GM21447 (cell line): ENCODE data around the gene IGHMBP2.
A peak's percentile ranks its signal among the peaks of the same experiment; 100 is the strongest.
"Not testable (repeated sequence)": the region's sequence is repeated elsewhere in the genome, so short reads cannot be mapped to it uniquely, and the experiment has no call there.

Experiments used
- ATAC-seq: cut with Tn5 transposase; IDR thresholded peaks from one replicate; pipeline ENCODE4 v1.9.1; 2021; ENCODE audit not compliant: unreplicated experiment

The IGHMBP2 gene

DNA sequence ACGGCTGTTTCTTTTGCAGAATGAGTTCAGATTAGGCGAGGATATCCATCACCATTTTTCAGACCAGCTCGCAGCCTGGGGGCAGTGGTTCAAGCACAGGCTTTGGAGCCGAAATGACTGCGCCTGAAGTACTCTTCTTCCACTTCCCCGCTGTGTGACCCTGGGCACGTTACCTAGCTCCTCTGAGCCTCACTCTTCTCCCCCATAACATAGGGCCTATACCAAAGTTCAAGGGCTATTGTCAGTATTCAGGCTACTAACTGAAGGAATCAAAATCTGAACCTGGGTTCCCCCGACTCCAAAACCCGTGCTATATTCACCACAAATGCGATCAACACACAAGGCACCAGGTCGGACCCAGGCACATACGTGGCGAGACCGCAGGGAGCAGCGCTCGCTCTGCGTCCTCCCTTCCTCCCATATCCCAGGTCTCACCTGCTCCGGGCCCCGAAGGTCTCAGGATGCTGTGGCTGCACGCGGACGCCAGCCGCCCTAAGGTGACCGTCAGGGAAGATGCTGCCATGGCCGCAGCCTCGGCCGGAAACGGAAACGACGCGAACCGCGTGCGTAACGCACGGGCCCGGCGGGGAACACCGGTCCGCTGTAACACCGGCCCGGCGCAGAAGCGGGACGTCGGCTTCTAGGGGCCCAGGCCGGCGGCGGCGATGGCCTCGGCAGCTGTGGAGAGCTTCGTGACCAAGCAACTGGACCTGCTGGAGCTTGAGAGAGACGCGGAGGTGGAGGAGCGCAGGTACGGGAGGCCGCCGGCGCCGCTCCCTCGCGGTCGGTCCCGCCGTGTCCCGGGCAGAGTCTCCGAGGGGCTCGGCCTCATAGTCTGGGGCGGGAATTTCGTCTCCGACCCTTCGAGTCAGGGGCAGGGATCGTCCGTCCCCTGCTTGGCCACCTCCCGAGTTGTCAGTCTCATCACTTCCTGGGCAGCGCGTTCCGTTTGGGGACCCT lies at the start of gene IGHMBP2, which contains the start of gene MRPL21:
Gene IGHMBP2, plus strand, starts transcription at position 604 of the 960 bp plus-strand sequence. Its CDS starts 62 bp downstream, at position 666.
Gene MRPL21, minus strand, starts transcription at position 545 of the 960 bp plus-strand sequence. Its CDS starts 22 bp downstream, at position 523.
- peak; percentile 89 for ATAC-seq

DNA sequence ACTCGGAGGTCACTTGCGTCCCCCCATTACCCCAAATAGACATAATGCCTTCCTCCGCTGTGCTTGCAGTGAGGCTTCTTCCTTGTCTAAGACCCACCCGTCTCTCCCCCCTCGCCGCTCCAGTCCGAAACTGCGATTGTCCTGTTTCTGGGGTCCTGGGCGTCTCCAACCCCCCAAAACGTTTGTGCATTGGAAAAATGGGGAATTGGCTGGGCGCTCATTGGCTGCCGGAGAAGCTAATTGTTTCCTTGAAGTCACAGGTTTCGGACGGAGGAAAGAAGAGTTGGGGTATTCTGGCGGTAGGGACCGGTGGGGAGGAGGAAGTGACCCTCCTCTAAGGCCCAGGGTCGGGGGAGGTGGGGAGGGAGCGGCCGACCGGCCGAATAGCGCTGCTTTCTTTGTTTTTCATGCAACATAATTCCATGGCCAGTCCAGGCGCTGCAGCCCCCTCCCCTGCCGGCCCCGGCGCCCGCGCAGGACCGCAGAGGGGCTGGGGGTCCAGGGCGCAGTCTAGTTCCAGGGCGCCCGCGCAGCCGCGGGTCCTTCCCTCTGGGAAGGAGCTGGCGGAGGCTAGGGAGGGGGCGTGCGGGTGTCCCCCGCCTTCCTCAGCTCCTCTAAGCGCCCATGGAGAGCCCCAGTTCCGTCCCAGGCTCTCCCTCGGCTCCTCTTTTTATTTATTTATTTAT lies 49.3 kb upstream of the IGHMBP2 start:
- no peak for ATAC-seq

DNA sequence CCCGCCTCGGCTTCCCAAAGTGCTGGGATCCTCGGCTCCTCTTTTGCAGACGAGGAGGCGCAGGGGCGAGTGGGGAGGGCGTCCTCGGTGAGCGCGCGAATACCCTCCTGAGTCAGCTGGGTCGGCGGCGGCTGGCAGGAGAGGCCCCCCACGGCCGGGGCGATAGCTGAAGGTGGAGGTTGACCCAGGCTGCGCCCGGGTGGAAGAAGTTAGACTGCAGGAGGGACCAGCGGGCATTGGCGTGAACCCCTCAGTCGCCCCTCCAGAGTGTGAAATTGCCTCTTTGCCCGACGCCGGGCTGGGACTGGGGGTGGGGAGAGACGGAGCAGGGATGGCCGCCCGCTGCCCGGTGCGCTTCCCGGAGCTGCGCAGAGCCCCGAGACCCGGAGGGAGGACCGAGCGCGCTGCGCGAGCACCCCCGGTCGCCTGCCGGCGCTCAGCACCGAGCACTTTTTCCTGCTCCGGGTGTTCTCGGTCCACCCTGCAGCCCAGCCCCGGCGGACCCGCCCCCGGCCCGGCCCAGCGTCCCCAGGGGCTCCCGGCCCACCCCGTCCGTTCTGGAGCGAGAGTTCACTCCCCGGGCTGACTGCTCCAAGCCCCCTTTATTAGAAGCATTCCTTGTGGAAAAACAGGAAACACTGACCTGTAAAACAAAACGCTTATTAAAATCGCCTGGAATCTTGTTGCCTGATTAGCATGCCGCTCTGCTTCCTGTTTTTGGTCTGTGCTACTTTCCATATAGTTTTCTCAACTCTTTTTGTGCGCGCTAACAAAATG lies 48.3 kb upstream of the IGHMBP2 start:
- ATAC-seq: no peak

DNA sequence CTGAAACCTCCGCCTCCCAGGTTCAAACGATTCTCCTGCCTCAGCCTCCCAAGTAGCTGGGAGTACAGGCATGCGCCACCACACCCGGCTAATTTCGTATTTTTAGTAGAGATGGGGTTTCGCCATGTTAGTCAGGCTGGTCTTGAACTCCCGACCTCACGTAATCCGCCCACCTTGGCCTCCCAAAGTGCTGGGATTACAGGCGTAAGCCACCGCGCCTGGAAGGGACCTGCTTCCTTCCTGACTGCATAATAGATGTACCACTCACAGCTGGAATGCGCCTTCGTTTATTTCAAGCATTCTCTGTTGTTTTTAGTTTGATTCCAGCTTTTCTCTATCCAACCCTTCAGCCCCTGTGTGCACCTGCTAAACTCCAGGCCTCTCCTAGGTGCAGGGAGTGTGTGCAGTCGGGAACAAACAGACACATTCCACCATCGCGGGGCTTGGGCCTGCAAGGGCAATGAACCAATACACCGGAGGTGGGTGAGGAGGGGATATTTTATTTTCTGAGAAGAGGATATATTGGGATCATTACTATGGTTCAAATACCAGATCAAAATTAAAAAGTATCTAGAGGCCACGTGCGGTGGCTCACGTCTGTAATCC lies 47.2 kb upstream of the IGHMBP2 start:
- not testable (repeated sequence) for ATAC-seq

DNA sequence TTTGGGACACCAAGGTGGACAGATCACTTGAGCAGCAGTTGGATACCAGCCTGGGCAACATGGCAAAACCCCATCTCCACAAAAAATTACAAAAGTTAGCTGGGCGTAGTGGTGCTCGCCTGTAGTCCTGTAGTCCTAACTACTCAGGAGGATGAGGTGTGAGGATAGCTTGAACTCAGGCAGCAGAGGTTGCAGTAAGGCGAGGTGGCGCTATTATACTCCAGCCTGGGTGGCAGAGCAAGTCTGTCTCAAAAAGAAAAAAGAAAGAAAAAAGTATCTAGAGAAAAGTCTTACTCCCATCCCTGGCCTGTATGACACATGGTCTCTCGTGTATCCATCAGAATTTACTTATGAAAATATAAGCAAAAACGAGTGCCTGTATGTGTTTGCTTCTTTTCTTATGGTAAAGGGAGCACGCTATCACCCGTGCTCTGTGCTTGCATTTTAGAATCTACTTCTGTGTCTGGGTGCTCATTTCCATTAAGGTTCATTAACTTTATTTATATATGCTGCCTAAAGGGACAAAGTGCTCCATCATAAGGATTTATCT lies 46.6 kb upstream of the IGHMBP2 start:
- no peak for ATAC-seq

DNA sequence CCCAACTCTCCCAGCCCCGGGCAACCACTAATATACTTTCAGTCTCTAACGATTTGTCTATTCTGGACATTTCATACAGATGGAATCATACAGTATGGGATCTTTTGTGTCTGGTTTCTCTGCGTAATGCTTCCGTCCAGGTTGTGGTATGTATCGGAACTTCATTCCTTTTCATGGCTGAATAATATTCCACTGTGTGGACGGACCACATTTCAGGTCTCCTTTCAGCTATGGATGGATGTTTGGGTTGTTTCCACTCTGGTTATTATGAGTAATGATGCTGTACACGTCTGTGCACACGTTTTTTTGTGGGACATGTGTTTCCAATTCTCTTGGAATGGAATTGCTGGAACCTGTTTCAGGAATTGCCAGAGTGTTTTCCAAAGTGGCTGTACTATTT lies 44.6 kb upstream of the IGHMBP2 start:
- no peak for ATAC-seq

DNA sequence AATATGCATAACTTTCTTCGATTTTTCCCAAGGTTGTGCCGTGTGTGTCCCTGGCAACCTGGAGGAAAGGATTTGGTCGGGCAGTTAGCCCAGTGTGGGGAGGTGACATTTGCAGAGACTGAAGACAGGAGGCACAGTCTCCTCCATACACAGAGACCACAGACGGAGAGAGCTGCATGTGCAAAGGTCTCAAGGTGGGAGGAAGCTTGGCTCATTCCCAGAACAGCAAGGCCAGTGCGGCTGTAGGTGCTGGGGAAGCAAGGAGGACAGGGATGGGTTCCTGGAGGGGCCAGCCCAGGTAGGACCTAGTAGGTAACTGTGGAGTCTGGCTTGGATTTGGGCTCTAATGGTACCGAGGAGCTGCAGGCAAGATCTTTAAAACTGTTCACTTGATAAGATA lies 41.3 kb upstream of the IGHMBP2 start:
- no peak for ATAC-seq

DNA sequence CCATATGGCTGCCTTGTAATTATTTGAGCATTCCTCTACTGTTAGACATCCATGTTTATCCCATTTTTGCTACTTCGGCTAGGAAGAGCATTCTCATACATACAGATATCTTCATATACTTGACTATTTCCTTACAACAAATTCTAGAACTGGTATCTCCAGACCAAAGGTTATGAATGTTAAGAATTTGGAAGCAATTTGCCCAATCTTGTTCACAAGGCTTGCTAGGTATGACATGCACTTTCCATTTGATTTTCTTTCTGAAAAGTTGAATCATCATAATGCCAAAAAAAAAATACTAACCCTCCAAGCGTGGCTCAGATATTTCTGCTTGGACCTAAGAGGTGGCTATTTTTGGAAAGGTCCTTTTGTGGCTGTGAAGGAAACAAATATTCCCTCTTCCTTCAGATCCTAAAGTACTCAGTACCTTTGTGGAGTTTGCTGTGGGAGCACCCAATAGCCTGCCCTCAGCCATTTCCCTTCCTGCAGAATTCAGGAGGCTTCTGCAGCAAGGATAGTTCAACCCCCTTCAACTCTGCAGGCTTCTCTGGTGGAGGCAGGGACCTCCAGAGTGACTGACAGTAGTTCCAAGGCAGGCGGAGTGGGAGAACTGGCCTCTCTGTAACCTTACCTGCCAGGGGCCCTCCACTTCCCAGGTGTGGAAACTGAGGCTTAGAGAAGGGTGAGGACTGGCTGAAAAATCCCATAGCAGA lies 40.0 kb upstream of the IGHMBP2 start:
- ATAC-seq: no peak

DNA sequence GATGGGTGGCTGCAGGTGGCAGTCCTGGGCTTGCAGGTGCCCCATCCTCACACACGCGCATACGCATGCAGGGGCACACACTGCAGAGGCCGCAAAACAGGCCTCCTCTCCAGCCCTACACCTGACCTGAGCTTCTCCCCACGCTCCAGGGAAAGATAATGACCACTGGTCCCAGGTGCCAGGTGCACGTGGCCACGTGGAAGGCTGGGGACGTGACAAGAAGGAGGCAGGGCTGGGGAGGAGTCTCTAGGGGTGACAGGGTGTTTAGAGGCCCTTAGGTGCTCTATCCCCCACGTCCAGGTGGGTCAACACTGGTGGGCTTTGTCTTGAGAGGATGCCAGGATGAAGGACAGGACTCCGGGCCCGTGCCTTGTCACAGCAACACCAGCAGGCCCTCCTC lies 38.5 kb upstream of the IGHMBP2 start:
- no peak for ATAC-seq

DNA sequence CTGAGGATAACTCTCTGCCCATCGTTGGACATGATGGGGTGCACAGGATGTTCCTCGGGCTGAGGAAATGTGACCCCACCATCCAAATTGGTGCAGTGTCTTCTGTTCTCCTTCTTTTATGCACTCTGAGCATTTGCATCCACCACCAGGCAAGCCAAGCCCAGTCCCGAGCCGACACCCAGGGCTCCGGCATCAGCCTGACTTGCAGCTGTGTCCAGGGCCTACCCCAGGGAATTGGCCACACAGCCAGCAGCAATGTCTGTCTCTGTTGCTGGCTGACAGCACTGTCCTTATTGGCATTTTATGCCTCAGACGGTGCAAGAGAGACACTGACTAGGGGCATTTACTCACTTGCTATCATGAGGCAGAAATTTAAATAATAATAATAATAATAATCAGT lies 36.6 kb upstream of the IGHMBP2 start:
- ATAC-seq: no peak

DNA sequence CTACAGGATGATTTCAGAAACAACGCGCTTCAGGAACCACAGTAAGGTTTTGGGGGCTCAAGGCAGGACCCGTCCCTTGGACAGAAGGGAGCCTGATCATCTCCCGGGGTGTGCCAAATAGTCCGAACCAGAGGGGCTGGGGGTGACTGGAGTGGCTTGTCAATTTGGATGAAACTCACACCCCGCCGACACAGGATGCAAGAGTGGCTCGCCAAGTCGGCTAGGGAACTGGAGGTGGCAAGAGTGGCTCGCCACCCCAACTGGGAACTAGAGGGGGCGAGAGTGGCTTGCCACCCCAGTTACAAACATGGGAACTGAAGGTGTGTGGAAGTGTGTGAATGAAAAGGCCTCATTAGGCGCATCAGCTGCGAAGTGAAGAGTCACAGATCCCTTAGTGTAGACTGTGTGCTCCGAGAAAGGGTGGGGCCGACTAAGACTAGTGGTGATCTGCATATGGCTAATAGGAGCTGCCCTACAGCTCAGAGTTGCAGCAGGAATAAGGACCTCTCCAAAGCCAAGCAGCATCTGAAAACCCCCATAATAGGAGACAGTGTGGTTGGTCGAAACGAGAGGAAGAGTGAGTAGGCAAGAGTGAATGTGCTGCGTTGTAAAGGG lies 35.4 kb upstream of the IGHMBP2 start:
- no peak for ATAC-seq

DNA sequence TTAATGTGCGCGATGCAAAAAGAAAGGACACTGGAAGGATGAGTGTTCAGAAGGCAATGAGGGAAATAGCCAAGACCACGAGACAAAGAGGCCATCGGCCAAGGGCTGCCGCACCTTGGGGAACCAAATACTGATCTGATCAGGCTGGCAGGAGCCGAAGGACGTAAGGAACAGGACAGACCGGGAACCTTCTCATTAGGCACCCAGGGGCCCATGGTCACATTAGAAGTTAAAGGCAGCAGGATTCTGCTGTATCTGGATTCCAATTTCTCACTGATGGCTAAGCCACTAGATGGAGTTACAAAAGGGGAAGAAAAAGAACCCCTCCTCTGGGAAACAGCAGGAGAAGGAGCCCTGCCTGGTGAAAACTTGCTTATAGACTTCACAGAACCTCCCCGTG lies 33.2 kb upstream of the IGHMBP2 start:
- ATAC-seq: no peak

DNA sequence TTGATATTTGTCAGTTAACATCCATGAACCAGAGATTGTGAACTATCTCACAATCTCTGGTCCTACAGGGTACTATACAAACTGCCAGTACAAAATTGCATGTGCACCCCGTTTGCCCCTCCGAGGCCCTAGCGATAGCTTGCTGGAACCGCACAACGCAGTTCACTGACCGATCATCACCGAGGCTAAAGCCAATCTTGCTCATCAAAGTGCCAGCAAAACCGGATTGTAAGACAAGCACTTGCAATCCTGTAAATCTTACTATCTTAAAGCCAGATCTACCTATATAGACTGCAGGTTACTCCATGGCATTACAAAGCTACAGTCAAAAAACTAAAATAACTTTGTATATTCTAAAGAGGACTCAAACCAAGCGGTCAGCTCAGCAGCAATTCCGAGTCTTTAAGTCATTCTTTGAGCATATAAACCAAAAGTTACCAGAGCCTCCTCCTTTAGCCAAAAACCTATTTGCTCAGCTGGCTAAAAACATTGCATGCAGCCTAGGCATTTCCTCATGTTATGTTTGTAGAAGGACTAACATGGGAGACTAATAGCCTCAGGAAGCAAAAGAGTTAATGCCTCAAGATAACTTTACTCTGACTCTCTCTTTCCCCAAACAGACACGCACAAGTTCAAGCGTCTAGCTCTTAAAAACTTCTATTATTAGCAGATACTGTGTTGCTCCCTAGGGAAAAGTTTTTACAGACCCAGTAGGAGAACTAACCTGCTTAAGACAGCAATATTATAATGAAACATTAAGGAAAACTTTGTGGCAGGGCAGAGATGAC lies 31.3 kb upstream of the IGHMBP2 start:
- ATAC-seq: no peak

DNA sequence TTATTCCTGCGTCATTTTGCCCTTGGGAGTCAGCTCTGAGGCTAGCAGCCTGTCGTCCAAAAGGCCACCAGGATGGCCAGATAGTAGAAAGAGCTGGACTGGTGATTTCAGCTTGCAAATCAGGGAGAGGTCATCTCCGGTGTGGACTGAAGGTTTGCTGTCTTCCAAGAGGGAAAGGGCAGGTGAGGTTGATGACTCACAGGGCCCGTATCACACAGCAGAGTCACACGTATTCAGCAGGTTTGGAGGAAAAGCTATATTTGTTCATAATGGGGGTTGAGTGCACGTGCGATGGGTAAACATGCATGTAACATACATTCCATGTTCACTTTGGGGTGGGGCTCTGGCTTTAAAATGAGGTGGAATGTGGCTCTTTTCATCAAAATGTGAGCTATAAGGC lies 25.7 kb upstream of the IGHMBP2 start:
- ATAC-seq: no peak

DNA sequence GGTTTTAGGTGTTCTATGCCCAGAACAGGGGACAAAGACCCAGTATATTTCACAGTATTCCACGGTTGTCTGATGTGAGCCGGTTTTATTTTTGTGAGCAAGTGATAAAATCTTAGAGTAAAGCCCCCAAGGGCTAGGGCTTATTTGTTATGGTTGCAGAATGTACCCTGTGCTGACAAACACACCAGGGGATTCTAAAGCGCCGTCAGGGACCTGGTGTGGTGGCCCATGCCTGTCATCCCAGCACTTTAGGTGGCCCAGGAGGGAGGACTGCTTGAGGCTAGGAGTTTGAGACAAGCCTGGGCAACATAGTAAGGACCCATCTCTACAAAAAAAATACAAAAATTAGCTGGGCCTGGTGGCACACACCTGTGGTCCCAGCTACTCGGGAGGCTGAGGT lies 22.8 kb upstream of the IGHMBP2 start:
- ATAC-seq: no peak

DNA sequence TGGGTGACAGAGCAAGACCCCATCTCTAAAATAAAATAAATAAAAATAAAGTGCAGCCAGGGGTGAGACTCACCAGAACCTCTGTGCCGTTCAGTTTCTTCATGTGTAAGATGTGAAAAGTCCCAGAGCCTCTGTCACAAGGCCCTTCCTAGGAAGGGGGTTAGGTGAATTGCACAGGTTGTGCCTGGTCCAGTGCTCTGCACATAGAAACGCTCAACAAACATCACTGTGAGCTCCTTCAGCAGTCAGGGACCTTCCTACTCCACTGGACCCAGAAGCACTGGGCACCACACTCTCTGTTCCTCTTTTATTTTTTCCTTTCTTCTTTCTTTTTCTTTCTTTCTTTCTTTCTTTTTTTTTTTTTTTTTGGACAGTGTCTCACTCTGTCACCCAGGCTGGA lies 22.4 kb upstream of the IGHMBP2 start:
- no peak for ATAC-seq

DNA sequence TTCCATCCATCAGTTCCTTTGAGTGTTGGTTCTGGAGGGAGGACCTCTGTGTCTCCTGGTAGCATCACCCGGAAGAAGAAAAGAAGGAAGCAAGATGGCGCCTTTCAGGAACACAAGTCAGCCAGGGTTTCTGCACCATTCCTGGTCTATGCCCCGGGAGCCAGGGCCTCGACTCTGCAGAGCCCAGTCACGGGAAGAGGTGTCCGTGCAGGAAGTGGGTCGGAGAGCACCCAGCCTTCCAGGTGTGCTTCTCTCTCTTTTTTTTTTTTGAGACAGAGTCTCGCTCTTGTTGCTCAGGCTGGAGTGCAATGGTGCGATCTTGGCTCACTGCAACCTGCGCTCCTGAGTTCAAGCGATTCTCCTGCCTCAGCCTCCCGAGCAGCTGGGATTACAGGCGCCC lies 21.3 kb upstream of the IGHMBP2 start:
- ATAC-seq: no peak

DNA sequence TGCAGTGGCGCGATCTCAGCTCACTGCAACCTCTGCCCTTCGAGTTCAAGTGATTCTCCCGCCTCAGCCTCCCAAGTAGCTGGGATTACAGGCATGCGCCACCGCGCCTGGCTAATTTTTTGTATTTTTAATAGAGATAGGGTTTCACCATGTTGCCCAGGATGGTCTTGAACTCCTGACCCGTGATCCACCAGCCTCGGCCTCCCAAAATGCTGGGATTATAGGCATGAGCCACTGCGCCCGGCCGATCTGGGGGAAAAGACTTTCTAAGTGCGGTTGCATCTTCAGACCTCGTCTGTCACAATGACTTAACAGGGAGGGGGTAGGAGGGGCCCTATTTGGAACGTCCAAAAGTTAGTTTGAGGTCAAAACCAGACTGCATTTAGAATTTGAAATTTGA lies 18.9 kb upstream of the IGHMBP2 start:
- not testable (repeated sequence) for ATAC-seq

DNA sequence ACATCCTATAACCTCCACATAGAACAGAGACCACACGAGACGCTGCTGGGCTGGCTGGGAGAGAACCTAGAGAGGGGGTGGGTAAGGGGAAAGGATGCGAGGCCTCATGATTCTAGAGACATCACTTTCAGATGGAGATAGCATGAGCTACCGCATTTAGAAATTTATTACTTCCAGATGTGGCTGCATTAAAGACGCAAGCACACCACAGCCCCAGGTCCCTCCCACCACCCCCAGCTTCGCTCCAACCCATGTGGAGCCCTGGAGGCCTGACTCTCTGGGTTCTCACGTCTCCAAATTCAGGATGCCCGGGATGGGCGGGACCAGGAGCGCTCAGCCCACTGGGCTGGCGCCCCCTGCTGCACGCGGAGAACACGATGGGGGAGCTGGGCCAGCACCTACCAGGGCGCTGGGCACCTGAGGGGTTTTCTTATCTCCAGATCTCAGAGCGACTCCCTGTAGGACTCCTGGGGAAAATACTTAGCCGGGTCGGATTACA lies 13.7 kb upstream of the IGHMBP2 start:
- ATAC-seq: no peak
